OCI-LY3 (cell line): ENCODE results near the gene ITPR1.

Experiments
- EZH2phosphoT487 ChIP-seq: fragments of 200-600 bp; shearing (Covaris generic); IDR thresholded peaks from 2 replicates; pipeline ENCODE4 v1.6.1; 2018; ENCODE audit warnings: antibody characterized with exemption, mixed run types, low read depth
- TF ChIP-seq, protein P1 (sequence below): fragments of 200-600, 300-600 bp; sonication (generic); IDR thresholded peaks from 2 replicates; pipeline ENCODE4 v1.5.1; 2014; ENCODE audit warnings: antibody characterized with exemption, low read length, low read depth

DNA sequence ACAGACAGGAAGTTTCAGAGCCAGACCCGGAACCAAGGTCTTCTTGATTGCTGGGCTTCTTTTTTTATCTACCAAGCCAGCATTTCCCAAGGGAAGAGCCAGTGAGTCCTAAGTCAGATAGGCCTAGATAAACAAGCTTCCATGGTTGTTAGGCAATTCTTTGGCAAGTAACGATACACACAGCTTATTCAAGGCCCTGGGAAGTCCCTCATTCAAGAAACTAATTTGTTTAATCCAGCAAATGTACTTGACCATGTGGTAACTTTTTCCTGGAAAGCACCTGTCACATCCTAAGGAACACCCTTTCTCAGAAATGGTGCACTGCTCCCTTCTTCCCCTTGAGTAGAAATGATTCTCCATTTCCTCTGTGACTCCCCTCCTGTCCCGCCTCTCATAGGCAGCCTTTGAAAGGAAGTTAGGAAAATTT is 209.9 kb downstream of the ITPR1 start:
- TF ChIP-seq, protein P1, sequence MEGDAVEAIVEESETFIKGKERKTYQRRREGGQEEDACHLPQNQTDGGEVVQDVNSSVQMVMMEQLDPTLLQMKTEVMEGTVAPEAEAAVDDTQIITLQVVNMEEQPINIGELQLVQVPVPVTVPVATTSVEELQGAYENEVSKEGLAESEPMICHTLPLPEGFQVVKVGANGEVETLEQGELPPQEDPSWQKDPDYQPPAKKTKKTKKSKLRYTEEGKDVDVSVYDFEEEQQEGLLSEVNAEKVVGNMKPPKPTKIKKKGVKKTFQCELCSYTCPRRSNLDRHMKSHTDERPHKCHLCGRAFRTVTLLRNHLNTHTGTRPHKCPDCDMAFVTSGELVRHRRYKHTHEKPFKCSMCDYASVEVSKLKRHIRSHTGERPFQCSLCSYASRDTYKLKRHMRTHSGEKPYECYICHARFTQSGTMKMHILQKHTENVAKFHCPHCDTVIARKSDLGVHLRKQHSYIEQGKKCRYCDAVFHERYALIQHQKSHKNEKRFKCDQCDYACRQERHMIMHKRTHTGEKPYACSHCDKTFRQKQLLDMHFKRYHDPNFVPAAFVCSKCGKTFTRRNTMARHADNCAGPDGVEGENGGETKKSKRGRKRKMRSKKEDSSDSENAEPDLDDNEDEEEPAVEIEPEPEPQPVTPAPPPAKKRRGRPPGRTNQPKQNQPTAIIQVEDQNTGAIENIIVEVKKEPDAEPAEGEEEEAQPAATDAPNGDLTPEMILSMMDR, result no peak
- no peak for TF ChIP-seq EZH2phosphoT487
